Measurements from ENCODE around the gene MEF2D. TPM values are rescaled to one million over a fixed set of nuclear protein-coding genes. Genes with fewer than 3 reads are reported as not detected.

The MEF2D gene
- total and polyA plus RNA-seq, 9 donors, result 16.8 to 75.3 (median 58.2) TPM

DNA sequence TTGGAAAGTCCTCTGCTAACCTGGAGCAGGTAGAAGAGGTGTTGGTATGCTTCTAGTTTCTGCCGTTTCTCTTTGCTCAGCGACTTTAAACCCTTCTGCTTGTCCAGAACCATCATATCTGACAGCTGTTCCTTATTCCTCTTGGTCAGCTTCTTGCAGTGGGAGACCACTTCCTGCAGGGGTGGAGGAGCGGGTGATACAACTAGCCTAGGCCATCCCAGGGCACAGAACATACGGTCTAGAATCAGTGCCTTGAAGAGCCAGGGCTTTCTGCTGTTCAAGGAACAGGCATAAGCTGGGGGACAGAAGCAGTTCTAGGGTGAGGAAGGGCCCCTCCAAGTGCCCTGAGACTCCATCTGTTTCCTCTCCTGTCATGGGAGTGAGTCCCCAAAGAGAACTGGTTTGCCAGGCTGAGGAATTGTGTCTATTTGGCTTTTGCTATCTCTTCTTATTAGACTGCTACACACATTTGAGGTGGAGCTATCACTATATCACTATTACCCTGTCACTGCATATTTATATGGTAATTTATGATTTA, 39.3 kb upstream of the MEF2D start:
- peak; percentile 47 for DNase-seq
- no peaks in the 10 kb centered on the region for H3K9me3 ChIP-seq (replicated peaks; ENCODE audit: control insufficient read depth, low read depth, low read length)
- no peak overlapping the region for H3K27ac ChIP-seq (ENCODE audit: low read length)
- WGBS (ENCODE audit: insufficient coverage), result 73% methylated on average over 2 of the region's 4 CpGs
- no peaks in the 10 kb centered on the region for H3K27me3 ChIP-seq (ENCODE audit: control insufficient read depth, insufficient read depth, low read length)
- H3K4me1 ChIP-seq (ENCODE audit: control insufficient read depth, insufficient read depth, low read length), result no peaks in the 10 kb centered on the region
- no peak overlapping the region for H3K4me3 ChIP-seq (ENCODE audit: low read length)
- H3K36me3 ChIP-seq (ENCODE audit: control insufficient read depth, insufficient read depth, low read length), result peaks cover 45% of the 10 kb centered on the region

DNA sequence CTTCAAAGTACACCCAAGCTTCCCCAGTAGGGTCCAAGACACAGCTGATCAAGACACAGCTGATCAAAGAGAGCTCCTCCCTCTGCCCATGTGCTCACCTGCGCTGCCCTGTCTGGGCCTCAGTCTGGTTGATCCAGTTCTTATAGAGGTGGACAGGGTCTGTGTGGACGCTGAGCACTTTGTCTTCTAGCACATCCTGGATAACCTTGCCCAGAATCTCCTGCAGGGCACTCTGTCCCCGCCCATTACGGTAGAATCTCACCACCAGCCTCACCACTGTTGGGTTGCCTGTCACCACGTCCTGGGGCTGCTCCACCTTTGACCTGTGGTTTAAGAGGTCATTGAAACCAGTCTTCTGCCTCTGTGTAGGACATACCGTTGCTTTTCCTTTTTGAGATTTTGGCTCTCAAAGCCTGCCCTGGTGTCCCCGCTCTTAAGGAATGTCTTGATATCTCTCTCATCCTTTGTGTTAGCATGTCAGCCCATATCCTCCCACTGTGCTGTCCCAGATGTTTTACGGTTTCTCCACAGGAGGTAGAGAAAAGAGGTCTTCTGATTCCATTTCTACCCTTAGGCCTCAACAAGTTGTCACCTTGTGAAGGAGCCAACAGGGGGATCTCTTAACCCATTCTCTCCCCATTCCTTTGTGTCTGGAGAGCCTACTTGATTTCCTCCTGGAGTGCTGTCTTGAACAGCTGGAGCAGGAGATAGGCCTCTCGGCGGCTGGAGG, 38.3 kb upstream of the MEF2D start:
- Histone ChIP-seq H3K27ac (ENCODE audit: low read length) (no peak overlapping the region), H3K9me3 (replicated peaks; ENCODE audit: control insufficient read depth, low read depth, low read length) (no peaks in the 10 kb centered on the region), H3K4me1 (ENCODE audit: control insufficient read depth, insufficient read depth, low read length) (no peaks in the 10 kb centered on the region), H3K36me3 (ENCODE audit: control insufficient read depth, insufficient read depth, low read length) (peaks cover 52% of the 10 kb centered on the region), H3K4me3 (ENCODE audit: low read length) (no peak overlapping the region), H3K27me3 (ENCODE audit: control insufficient read depth, insufficient read depth, low read length) (no peaks in the 10 kb centered on the region)
- DNase-seq, result no peak
- 84% methylated on average over 8 of the region's 10 CpGs for WGBS (ENCODE audit: insufficient coverage)

DNA sequence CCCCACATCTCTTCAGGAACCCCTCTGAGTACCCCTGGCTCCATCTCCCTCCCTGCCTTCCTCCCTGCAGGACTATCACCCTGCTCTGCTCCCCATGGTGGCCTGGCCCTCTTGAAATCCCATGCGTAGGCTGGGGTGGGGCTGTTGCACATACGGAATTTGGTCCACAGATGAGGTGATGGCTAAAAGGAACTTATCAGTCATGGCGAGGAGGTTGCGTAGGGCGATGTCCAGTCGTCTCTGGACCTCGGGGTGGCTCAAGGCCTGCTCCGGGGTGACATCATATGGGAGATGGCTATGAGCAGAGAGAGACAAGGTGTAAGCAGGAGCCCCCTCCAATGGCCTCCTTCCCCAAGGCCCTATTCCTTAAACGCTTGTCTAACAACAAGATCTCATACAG, 36.5 kb upstream of the MEF2D start:
- Histone ChIP-seq H3K4me1 (ENCODE audit: control insufficient read depth, insufficient read depth, low read length) (no peaks in the 10 kb centered on the region), H3K36me3 (ENCODE audit: control insufficient read depth, insufficient read depth, low read length) (peaks cover 59% of the 10 kb centered on the region), H3K9me3 (replicated peaks; ENCODE audit: control insufficient read depth, low read depth, low read length) (no peaks in the 10 kb centered on the region), H3K4me3 (ENCODE audit: low read length) (no peak overlapping the region), H3K27me3 (ENCODE audit: control insufficient read depth, insufficient read depth, low read length) (no peaks in the 10 kb centered on the region), H3K27ac (ENCODE audit: low read length) (no peak overlapping the region)
- DNase-seq, result no peak
- WGBS (ENCODE audit: insufficient coverage), result 91% methylated on average over 8 of the region's 9 CpGs

DNA sequence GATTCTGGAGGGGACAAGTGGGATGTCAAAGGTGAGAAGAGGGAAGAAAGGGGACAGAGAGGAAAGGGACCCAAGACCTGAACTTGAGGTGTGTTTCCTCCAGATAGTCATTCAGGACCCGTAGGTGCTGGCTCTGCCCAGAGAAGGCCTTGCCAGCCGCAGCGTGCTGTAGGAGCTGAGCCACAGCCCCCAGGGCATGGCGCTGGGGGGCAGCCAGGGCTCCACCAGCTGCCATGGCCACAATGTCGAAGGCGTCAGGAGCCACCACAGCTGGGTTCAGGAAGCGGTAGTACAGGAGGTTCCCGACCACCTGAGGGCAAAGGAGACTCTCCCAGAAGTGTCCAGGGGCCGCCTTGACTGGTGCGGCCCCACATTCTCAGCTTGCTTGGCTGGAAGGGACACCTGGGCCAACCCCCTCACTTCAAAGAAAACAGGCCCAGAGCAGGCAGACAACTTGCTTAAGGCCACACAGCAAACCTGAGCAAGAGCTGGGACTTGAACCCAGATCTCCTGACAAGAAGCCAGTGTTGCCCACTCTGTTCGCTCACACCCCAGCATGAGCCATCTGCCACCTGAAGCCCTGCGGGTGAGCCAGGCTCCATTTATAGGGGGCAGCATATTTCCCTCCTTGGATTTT, 34.0 kb upstream of the MEF2D start:
- 98% methylated on average over 10 of the region's 12 CpGs for WGBS (ENCODE audit: insufficient coverage)
- Histone ChIP-seq H3K36me3 (ENCODE audit: control insufficient read depth, insufficient read depth, low read length) (peaks cover 62% of the 10 kb centered on the region), H3K9me3 (replicated peaks; ENCODE audit: control insufficient read depth, low read depth, low read length) (no peaks in the 10 kb centered on the region), H3K4me1 (ENCODE audit: control insufficient read depth, insufficient read depth, low read length) (no peaks in the 10 kb centered on the region), H3K27me3 (ENCODE audit: control insufficient read depth, insufficient read depth, low read length) (no peaks in the 10 kb centered on the region), H3K27ac (ENCODE audit: low read length) (no peak overlapping the region), H3K4me3 (ENCODE audit: low read length) (no peak overlapping the region)
- no peak for DNase-seq

DNA sequence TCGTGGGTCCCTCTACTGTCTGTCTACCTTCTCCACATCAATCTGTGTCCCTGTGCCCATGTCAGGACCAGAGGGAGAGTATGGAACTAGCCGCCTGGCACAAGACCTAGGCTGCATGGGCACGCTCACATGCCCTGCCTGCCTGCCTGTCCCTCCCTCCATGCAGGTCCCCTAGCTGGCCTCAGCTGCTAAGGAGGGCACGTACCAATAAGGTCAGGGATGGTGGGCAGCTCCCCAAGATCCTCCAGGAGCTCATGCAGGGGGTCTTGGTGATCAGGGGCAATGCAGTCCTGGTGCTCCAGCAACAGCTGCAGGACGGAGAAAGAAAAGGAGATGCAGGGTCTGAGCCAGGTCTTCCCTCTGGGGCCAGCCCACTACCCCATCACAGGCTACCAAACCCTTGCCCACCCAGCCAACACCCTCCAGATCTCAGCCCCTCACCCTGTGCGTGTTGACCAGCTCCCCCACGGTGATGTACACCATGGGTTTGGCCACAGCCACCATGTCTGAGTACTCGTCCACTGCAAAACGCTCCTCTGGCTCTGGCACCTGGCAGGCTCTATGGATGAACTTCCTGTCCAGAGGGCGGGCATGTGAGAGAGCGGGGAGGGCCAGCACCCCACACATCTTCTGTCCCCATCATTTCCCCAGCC, 33.1 kb upstream of the MEF2D start:
- H3K9me3 ChIP-seq (replicated peaks; ENCODE audit: control insufficient read depth, low read depth, low read length), result no peaks in the 10 kb centered on the region
- no peak overlapping the region for H3K27ac ChIP-seq (ENCODE audit: low read length)
- 87% methylated on average over 8 of the region's 11 CpGs for WGBS (ENCODE audit: insufficient coverage)
- H3K36me3 ChIP-seq (ENCODE audit: control insufficient read depth, insufficient read depth, low read length), result peaks cover 61% of the 10 kb centered on the region
- no peaks in the 10 kb centered on the region for H3K27me3 ChIP-seq (ENCODE audit: control insufficient read depth, insufficient read depth, low read length)
- H3K4me1 ChIP-seq (ENCODE audit: control insufficient read depth, insufficient read depth, low read length), result no peaks in the 10 kb centered on the region
- H3K4me3 ChIP-seq (ENCODE audit: low read length), result no peak overlapping the region
- no peak for DNase-seq

DNA sequence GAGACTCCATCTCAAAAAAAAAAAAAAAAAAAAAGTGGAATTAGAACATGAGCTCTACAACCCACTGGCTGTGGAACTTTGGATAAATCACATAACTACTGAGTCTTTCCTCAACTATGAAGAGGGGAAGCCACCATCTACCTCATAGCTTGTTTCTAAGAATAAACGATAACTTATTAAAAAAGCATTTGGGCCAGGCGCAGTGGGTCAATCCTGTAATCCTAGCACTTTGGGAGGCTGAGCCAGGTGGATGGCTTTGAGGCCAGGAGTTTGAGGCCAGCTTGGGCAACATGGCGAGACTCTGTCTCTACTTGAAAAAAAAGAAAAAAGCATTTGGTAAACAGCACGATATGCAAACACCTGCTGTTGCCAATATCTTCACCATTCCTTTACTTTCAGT, 31.8 kb upstream of the MEF2D start:
- no peak overlapping the region for H3K4me3 ChIP-seq (ENCODE audit: low read length)
- no peaks in the 10 kb centered on the region for H3K27me3 ChIP-seq (ENCODE audit: control insufficient read depth, insufficient read depth, low read length)
- peaks cover 5% of the 10 kb centered on the region for H3K4me1 ChIP-seq (ENCODE audit: control insufficient read depth, insufficient read depth, low read length)
- 83% methylated on average over 1 of the region's 4 CpGs for WGBS (ENCODE audit: insufficient coverage)
- H3K36me3 ChIP-seq (ENCODE audit: control insufficient read depth, insufficient read depth, low read length), result peaks cover 62% of the 10 kb centered on the region
- no peak for DNase-seq
- no peaks in the 10 kb centered on the region for H3K9me3 ChIP-seq (replicated peaks; ENCODE audit: control insufficient read depth, low read depth, low read length)
- no peak overlapping the region for H3K27ac ChIP-seq (ENCODE audit: low read length)

DNA sequence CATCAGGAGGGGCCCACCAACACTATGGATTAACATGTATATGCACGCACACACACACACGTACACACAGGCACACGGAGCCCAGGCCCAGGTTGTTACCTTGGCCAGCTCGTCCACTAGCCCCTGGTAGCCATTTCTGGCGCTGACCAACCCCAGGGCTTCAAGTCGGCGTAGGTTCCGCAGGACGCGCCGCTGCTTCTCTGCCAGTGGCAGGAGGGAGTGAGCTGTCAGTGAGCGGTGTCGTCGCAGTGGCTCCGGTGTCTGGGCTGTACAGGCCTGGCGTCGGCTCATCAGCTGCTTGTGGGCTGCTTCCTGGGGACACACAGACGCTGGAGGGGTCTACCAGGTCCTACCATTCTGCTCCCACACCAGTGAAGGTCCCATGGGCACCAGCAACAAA, 29.4 kb upstream of the MEF2D start:
- Histone ChIP-seq H3K36me3 (ENCODE audit: control insufficient read depth, insufficient read depth, low read length) (peaks cover 55% of the 10 kb centered on the region), H3K4me3 (ENCODE audit: low read length) (no peak overlapping the region), H3K4me1 (ENCODE audit: control insufficient read depth, insufficient read depth, low read length) (peaks cover 15% of the 10 kb centered on the region), H3K27ac (ENCODE audit: low read length) (no peak overlapping the region), H3K27me3 (ENCODE audit: control insufficient read depth, insufficient read depth, low read length) (no peaks in the 10 kb centered on the region), H3K9me3 (replicated peaks; ENCODE audit: control insufficient read depth, low read depth, low read length) (no peaks in the 10 kb centered on the region)
- WGBS (ENCODE audit: insufficient coverage), result 94% methylated on average over 9 of the region's 18 CpGs
- DNase-seq, result no peak

DNA sequence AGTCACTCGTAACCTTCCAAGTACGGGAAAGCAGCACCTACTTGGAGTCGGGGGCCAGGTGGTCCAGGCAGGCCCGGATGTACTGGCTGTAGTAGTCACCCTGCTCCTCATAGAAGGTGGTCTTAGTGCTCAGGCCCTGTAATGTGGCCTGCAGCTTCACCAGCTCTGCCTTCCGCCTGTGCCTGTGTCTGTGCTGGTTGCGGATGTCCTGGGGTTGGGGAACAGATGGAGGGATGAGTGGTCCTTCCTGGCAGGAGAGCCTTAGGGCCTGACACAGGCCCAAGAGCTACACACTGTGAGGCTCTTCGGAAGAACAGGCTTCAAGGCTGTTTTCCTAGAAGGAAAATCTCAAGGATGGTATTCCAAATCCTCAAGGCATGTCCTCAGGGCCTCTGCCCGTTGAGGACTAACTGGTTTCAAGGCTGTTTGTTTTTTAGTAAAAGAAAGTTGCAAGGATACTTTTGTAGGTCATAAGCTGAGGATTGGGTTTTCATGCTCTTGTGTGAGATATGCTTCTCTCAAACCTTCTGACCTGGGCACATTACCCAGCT, 28.4 kb upstream of the MEF2D start:
- Histone ChIP-seq H3K4me1 (ENCODE audit: control insufficient read depth, insufficient read depth, low read length) (peaks cover 19% of the 10 kb centered on the region), H3K9me3 (replicated peaks; ENCODE audit: control insufficient read depth, low read depth, low read length) (no peaks in the 10 kb centered on the region), H3K27ac (ENCODE audit: low read length) (no peak overlapping the region), H3K36me3 (ENCODE audit: control insufficient read depth, insufficient read depth, low read length) (peaks cover 48% of the 10 kb centered on the region), H3K4me3 (ENCODE audit: low read length) (no peak overlapping the region), H3K27me3 (ENCODE audit: control insufficient read depth, insufficient read depth, low read length) (no peaks in the 10 kb centered on the region)
- no peak for DNase-seq
- WGBS (ENCODE audit: insufficient coverage), result 87% methylated on average over 7 of the region's 8 CpGs

DNA sequence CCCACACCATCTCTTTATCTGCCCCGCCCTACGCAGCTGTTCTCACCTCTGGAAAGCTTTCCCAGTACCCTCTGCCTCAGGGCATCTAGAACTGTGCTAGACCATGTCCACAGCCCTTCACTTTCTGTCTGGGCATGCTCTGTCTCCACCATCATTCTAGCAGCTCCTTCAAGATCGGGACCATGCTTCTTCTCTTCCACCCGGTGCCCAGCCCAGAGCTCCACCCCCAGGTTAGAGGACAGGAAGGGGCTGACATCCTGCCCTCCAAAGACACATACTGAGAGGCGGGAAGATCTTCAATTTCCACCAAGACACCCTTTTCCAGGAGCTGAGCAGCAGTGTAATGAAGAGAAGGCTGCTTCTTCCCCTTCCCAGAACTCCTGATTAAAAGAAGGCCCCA, 27.7 kb upstream of the MEF2D start:
- Histone ChIP-seq H3K27me3 (ENCODE audit: control insufficient read depth, insufficient read depth, low read length) (no peaks in the 10 kb centered on the region), H3K9me3 (replicated peaks; ENCODE audit: control insufficient read depth, low read depth, low read length) (no peaks in the 10 kb centered on the region), H3K4me1 (ENCODE audit: control insufficient read depth, insufficient read depth, low read length) (peaks cover 19% of the 10 kb centered on the region), H3K36me3 (ENCODE audit: control insufficient read depth, insufficient read depth, low read length) (peaks cover 41% of the 10 kb centered on the region), H3K27ac (ENCODE audit: low read length) (no peak overlapping the region), H3K4me3 (ENCODE audit: low read length) (no peak overlapping the region)
- WGBS (ENCODE audit: insufficient coverage), result 93% methylated on average over 2 of the region's 5 CpGs
- no peak for DNase-seq

DNA sequence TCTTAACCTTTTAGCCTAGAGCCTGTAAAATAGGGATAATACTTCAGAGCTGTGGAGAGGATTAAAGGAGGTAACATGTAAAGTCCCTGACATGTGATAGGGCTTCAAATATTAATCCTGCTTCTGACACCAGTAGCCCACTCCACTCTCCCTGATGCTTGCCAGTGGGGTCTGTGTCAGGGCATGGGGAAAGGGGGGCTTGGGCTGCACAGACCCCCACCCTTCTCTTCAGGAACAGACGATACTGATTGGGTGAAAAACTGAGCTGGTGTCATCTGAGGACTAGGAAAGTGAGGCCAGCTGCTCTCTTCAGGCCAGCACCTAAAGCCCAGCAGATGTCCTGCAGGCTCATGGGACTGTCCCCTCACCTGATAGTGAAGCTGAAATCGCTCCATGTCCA, 27.0 kb upstream of the MEF2D start:
- 88% methylated on average over 1 of the region's 2 CpGs for WGBS (ENCODE audit: insufficient coverage)
- no peak for DNase-seq
- H3K27ac ChIP-seq (ENCODE audit: low read length), result no peak overlapping the region
- peaks cover 35% of the 10 kb centered on the region for H3K36me3 ChIP-seq (ENCODE audit: control insufficient read depth, insufficient read depth, low read length)
- H3K9me3 ChIP-seq (replicated peaks; ENCODE audit: control insufficient read depth, low read depth, low read length), result no peaks in the 10 kb centered on the region
- H3K27me3 ChIP-seq (ENCODE audit: control insufficient read depth, insufficient read depth, low read length), result no peaks in the 10 kb centered on the region
- H3K4me1 ChIP-seq (ENCODE audit: control insufficient read depth, insufficient read depth, low read length), result peaks cover 19% of the 10 kb centered on the region
- no peak overlapping the region for H3K4me3 ChIP-seq (ENCODE audit: low read length)

Data from muscle of leg (tissue), 11 donors.